Fibroblast of lung (primary cell): ENCODE data around the gene CHI3L1.

Experiments used
- EZH2 ChIP-seq: IDR thresholded peaks from 2 replicates; pipeline ENCODE4 v1.5.1; 2012; ENCODE audit warnings: low read length, control low read depth, mild to moderate bottlenecking; ENCODE audit errors: missing control alignments
- TF ChIP-seq, protein P1 (sequence below), 2 donors: IDR thresholded peaks in 1 of 2; conservative IDR thresholded peaks in 1 of 2; 1 replicate in 1 of 2; 2 replicates in 1 of 2; pipeline ENCODE4 v1.5.1; 2011 to 2012; ENCODE audit warnings: low read length in 2 of 2, control low read depth in 1 of 2, inconsistent platforms in 1 of 2, low read depth in 1 of 2, mild to moderate bottlenecking in 1 of 2

GRCh38 chr1:203148579-203148978, 37.9 kb downstream of the CHI3L1 start:
- TF ChIP-seq, protein P1, sequence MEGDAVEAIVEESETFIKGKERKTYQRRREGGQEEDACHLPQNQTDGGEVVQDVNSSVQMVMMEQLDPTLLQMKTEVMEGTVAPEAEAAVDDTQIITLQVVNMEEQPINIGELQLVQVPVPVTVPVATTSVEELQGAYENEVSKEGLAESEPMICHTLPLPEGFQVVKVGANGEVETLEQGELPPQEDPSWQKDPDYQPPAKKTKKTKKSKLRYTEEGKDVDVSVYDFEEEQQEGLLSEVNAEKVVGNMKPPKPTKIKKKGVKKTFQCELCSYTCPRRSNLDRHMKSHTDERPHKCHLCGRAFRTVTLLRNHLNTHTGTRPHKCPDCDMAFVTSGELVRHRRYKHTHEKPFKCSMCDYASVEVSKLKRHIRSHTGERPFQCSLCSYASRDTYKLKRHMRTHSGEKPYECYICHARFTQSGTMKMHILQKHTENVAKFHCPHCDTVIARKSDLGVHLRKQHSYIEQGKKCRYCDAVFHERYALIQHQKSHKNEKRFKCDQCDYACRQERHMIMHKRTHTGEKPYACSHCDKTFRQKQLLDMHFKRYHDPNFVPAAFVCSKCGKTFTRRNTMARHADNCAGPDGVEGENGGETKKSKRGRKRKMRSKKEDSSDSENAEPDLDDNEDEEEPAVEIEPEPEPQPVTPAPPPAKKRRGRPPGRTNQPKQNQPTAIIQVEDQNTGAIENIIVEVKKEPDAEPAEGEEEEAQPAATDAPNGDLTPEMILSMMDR (conservative IDR thresholded peaks at IDR 0.05 in 1 of 2, IDR thresholded peaks at IDR 0.05 in 1 of 2; ENCODE audit: low read depth in 1 of 2, low read length in 2 of 2) = no peak
- TF ChIP-seq EZH2 = no peak
